Activated naive CD4-positive, alpha-beta T cell treated with anti-CD3 and anti-CD28 coated beads, Interleukin-2, amount 10 ng/mL, durations not matched to agents 5 hours and 36 hours (primary cell): ENCODE measurements around the gene LRRC73. TPM values are rescaled to one million over a fixed set of nuclear protein-coding genes. Genes with fewer than 3 reads are reported as not detected.

Source experiments
- total RNA-seq, 2 experiments: library from RNA; stranded (reverse); gene quantifications; one replicate each; pipeline ENCODE4 v1.2.3, GENCODE V29; 2021

The LRRC73 gene, protein sequence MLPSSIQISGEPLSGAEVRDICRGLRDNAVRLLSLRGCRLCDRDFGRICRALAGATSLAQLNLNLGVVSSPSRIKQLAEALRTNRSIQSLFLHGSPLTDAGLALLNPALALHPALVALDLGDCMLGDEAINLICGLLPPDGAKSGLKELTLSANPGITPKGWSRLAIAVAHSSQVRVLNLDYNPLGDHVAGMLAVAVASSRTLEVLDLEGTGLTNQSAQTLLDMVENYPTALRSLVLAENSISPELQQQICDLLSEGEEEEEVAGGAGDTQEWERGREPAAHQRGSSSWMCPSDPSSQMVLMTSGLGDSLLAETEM
- total RNA-seq, result under 1 TPM; 0.14 to 0.33 TPM

DNA sequence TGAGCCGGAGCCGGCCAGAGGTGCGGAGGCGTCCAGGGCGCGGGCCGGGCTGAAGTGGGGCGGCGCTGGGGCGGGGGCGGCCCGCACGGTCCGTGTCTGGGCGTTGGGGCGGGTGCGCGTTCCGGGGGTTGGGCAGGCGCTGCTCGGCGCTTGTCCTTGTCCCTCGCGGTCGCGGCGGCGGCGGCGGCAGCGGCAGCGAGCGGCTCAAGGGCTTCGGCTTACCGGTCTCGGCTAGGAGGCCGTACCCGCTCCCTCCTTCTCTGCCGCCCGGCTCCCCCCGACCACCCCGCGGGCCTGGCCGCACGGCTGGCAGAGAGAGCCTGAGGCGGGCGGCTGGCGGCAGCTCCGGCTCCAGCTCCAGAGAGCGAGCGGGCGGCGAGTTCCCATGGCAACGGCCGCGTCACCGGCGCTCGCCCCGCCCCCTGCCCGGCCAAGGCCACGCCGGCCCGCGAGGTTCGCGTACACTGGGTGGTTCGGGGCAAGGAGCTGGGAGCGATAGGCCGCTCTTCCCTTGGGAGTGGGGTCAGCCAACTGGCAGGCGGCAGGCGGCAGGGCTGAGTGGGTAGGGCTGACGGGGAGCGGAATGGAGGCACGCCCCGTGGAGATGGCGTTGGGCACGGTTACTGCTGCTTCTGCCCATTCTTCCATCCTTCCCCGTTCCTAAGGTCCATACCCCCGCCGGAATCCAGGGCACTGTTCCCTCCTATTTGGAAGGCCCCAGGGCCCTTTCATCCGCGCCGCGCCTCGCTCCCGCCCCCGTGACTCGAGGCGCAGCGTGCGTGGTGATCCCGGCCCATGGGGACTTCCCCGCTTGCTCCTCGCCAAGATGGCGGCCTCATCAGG is at the start of gene LRRC73:
TSS of gene LRRC73 (minus strand) at position 363 of the 843 bp plus-strand sequence. CDS start 561 bp downstream, outside the sequence.

DNA sequence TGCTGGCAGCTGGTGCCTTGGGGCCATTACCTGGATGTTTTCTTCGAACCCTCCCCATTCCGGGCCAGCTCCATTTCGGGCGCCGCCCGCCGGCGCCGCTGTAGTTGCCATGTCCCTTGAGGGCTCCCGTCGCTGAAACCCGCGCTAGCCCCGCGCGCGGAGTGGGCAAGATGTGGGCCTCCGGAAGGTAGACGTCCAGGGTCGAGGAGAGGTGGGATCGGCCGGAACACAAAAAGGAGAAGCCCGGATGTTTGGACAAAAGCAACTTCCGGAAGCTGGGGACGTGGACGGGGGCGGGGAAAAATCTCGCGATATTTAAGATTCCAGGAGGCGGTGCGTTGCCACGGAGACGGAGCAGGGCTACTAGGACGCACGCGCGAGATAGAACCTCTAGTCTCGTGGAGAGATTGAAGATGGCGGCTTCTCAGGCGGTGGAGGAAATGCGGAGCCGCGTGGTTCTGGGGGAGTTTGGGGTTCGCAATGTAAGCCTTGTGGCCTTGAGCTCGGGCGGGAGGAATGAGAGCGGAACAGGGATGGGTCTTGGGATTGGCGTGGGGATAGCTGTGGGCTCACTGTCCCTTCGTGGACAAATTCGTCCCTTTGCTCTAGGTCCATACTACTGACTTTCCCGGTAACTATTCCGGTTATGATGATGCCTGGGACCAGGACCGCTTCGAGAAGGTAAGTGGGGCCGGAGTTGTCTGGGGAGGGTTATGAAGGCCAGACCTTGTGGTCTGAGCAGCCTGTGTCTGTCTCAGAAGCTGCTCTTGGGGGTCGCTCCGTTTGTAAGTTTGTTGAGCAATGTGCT is 6.8 kb upstream of the LRRC73 start, which contains the start of the genes POLR1C and YIPF3:
TSS of gene POLR1C (plus strand) at position 393 of the 808 bp plus-strand sequence. CDS start at position 414, 21 bp downstream.
TSS of gene YIPF3 (minus strand) at position 230 of the 808 bp plus-strand sequence. CDS start at position 111, 119 bp downstream.

DNA sequence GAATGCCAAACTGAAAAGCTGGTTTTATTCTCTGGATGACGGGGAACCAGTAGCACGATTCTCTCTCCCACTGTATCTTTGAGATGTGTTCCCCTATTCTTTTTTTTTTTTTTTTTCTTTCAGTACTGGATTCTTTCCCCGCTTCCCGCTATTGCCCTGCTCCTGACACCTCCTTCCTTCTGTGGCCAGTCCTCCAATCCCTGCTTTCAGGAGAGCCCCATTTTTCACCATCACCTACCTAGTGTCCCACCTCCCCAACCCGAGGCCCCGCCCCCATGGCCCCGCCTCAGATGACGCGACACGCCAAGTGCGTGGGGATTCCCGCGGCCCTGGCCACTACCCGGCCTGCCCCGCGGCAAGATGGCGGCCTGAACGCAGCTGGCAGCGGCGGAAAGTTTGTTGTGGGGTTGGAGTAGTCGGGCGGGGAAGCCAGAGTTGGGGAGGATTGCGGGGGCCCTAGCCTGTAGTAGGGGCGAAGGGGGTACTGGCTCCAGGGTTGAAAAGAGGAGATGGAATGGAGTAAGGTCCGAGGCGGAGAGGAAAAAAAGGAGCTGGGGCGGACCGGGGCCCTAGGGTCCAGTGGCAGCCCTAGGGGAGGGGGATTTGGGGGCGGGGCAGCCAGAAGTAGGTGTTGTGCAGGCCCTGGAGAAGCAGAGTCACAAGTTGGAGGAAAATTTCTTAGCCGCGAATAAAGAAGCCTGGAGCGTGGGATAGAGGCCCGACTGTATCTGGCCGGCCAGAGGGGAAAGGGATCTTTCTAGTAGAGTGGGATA is 32.7 kb downstream of the LRRC73 start, which contains the start of gene TJAP1:
TSS of gene TJAP1 (plus strand) at position 336 of the 773 bp plus-strand sequence. CDS start 21,432 bp downstream, outside the sequence.

Other genes with a start within 250 kb of the LRRC73 start
- not detected for gene SLC22A7, start 212.1 kb downstream of the LRRC73 start, total RNA-seq
- under 1 TPM; 0.29 to 0.35 TPM for gene CRIP3, start 201.5 kb downstream of the LRRC73 start, total RNA-seq
- gene ZNF318, start 140.7 kb downstream of the LRRC73 start, total RNA-seq, result 10 to 100 TPM; 19.9 to 20.5 TPM
- 10 to 100 TPM; 42.2 to 48.8 TPM for gene ABCC10, start 82.8 kb downstream of the LRRC73 start, total RNA-seq
- under 1 TPM; 0.43 to 0.55 TPM for gene DLK2, start 54.8 kb downstream of the LRRC73 start, total RNA-seq
- gene TJAP1, start 32.8 kb downstream of the LRRC73 start, total RNA-seq, result 10 to 100 TPM; 35.9 to 39.7 TPM
- gene YIPF3, start 6.6 kb upstream of the LRRC73 start, total RNA-seq, result 10 to 100 TPM; 63.2 to 69.1 TPM
- 10 to 100 TPM; 30.0 to 36.2 TPM for gene POLR1C, start 6.7 kb upstream of the LRRC73 start, total RNA-seq
- 10 to 100 TPM; 49.0 to 49.5 TPM for gene XPO5, start 65.7 kb upstream of the LRRC73 start, total RNA-seq
- gene POLH, start 65.8 kb upstream of the LRRC73 start, total RNA-seq, result 10 to 100 TPM; 67.9 to 70.9 TPM
- 10 to 100 TPM; 82.4 to 87.5 TPM for gene GTPBP2, start 118.9 kb upstream of the LRRC73 start, total RNA-seq
- 10 to 100 TPM; 34.8 to 35.6 TPM for gene MAD2L1BP, start 125.5 kb upstream of the LRRC73 start, total RNA-seq
- gene RSPH9, start 134.7 kb upstream of the LRRC73 start, total RNA-seq, result not detected
- 10 to 100 TPM; 36.3 to 37.3 TPM for gene MRPS18A, start 177.4 kb upstream of the LRRC73 start, total RNA-seq